HG02610 (cell line): ENCODE measurements around the gene DENND4C.
"Not testable (repeated sequence)": the region's sequence is repeated elsewhere in the genome, so short reads cannot be mapped to it uniquely, and the experiment has no call there.

Experiments
- ATAC-seq: cut with Tn5 transposase; IDR thresholded peaks from one replicate; pipeline ENCODE4 v1.9.1; 2021; ENCODE audit warnings: mild to moderate bottlenecking, moderate library complexity; ENCODE audit not compliant: unreplicated experiment

The DENND4C gene

GRCh38 chr9:19369107-19369506 is 138.6 kb downstream of the DENND4C start:
- no peak for ATAC-seq

- no peak for ATAC-seq
Observed at GRCh38 chr9:19371942-19372341, 141.4 kb downstream of the DENND4C start.

- ATAC-seq = no peak
Observed at GRCh38 chr9:19372567-19372966, 142.1 kb downstream of the DENND4C start.

- no peak for ATAC-seq
Observed at GRCh38 chr9:19373527-19373926, 143.0 kb downstream of the DENND4C start.

- ATAC-seq = no peak
Observed at GRCh38 chr9:19375538-19375937, 145.0 kb downstream of the DENND4C start.

GRCh38 chr9:19376931-19377330 is 146.4 kb downstream of the DENND4C start:
- no peak for ATAC-seq

- ATAC-seq = no peak
Observed at GRCh38 chr9:19378164-19378563, 147.7 kb downstream of the DENND4C start.

GRCh38 chr9:19378647-19379046 is 148.2 kb downstream of the DENND4C start:
- no peak for ATAC-seq

- ATAC-seq = no peak
Observed at GRCh38 chr9:19379283-19379682, 148.8 kb downstream of the DENND4C start.

- ATAC-seq = peak; percentile 24
Observed at GRCh38 chr9:19379697-19380046, 149.2 kb downstream of the DENND4C start.

- no peak for ATAC-seq
Observed at GRCh38 chr9:19380826-19381075, 150.3 kb downstream of the DENND4C start.

- ATAC-seq = no peak
Observed at GRCh38 chr9:19381656-19382055, 151.2 kb downstream of the DENND4C start.

GRCh38 chr9:19385212-19385611 is 154.7 kb downstream of the DENND4C start:
- not testable (repeated sequence) for ATAC-seq

GRCh38 chr9:19385786-19386501 is 155.5 kb downstream of the DENND4C start:
- ATAC-seq = no peak

GRCh38 chr9:19386502-19387044 is 156.1 kb downstream of the DENND4C start:
- no peak for ATAC-seq

- ATAC-seq = no peak
Observed at GRCh38 chr9:19387317-19387716, 156.8 kb downstream of the DENND4C start.

GRCh38 chr9:19389539-19389938 is 159.0 kb downstream of the DENND4C start:
- not testable (repeated sequence) for ATAC-seq

- no peak for ATAC-seq
Observed at GRCh38 chr9:19397845-19398244, 167.4 kb downstream of the DENND4C start.

- not testable (repeated sequence) for ATAC-seq
Observed at GRCh38 chr9:19403231-19403630, 172.7 kb downstream of the DENND4C start.

GRCh38 chr9:19404283-19405075 is 174.0 kb downstream of the DENND4C start:
- no peak for ATAC-seq

GRCh38 chr9:19405771-19406170 is 175.3 kb downstream of the DENND4C start:
- ATAC-seq = no peak

- no peak for ATAC-seq
Observed at GRCh38 chr9:19408316-19408692, 177.8 kb downstream of the DENND4C start.
